ENCODE measurements around the gene TSR3. TPM values are rescaled to one million over a fixed set of nuclear protein-coding genes. Genes with fewer than 3 reads are reported as not detected.

TSR3 gene
- polyA plus RNA-seq, 10 donors = 35.9 to 54.8 (median 44.5) TPM

DNA sequence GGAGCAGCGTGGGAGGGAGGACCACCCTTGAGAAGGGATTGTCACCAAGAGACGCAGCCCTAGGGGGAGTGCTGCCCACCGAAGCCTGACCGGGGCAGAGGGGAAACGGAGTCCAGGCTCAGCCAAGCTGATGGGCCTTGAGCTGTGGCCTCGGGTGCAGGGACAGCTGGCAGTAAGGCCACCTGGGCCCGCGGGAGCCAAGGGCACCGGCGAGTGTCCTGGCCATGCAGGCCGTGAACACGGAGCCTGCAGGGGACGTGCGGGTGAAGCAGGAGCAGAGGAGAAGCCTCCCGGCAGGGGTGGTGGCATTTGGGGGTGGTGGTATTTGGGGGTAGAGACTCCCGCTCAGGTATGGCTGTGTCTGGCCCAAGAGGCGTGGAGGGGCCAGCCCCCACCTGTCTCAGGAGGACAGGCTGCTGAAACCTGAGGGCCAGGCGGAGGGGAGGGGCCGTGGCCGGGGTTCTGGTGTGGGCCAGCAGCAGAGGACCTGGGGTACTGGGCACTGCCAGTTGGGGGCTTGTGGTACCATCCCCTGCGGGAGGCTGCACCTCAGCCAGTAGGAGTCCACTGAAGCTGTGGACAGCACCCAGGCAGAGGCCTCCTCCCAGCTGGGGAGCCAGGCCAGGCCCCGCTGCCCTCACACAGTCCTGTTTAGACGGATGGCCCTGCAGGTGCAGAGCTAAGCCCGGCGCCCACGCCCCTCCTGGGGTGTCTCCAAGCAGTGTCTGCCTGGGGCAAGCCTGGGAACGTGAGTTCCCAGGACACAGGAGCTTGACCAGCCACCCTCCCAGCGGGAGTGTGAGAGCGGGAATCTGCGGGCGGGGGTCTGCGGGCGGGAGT, 4.6 kb upstream of the TSR3 start:
- no peak for DNase-seq

DNA sequence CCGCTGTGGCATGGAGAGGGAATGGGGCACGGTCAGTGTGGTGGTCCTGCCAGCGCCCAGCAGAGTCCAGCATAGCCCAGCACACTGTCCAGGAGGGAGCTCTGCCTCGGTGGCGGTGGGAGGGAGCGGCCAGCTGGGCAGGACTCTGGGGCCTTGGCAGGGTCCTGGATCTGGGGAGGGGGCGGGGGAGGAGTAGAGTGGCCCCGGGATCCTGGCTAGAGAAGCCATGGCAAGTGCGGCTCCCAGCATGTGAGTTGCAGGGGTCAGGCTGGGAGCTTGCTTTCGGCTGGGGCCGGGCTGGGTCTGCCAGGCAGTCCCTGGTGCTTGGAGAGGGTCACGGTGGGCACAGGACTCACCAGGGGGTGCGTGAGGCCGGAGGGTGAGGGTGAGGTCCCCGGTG, 3.9 kb upstream of the TSR3 start:
- no peak for DNase-seq

DNA sequence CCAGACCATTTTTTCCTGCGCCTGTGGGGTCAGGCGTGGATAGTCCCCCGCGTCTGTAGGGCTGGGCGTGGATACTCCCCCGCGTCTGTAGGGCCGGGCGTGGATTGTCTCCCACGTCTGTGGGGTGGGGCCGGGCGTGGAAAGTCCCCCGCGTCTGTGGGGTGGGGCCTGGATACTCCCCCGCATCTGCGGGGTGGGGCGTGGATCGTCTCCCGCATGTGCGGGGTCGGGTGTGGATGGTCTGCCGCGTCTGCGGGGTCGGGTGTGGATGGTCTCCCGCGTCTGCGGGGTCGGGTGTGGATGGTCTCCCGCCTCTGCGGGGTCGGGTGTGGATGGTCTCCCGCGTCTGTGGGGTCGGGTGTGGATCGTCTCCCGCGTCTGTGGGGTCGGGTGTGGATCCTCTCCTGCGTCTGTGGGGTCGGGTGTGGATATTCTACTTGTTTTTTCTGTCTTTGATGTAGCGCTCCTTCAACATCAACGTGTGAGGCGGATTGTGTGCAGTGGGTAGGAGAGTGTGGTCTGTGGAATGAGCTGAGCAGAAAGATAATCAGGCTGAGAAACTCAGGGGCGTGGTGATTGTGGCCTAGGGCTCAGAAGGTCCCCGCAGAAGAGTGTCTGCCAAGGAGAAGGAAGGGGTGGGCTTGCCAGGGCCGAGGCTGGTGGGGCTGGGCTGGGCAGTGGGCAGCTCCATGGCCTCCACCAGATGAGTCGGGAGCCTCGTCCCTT, 3.3 kb upstream of the TSR3 start:
- DNase-seq = no peak

GRCh38 chr16:1351215-1351581, 480 bp downstream of the TSR3 start:
- no peak for DNase-seq

GRCh38 chr16:1350691-1351090, 987 bp downstream of the TSR3 start:
- DNase-seq = no peak

DNA sequence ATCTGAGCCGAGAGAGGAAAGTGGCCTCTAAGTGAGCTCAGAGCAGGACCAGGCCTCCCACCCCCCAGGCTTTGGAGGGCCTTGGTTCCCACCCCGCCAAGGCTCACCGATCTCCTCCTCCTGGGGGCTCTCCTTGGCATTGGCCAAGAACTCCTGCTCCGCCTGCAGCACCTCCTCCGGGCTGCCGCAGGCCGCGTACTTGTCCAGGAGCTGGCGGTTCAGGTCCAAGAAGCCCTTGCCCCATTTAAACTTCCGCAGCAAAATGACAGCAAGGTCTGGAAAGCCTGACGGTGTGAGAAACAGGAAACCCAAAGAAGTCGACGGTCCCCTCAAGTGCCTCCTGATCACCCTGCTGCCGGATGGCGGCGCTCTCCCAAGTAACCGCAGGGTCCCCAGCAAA, 1.7 kb downstream of the TSR3 start:
- DNase-seq = no peak

- DNase-seq = no peak
Observed at GRCh38 chr16:1349351-1349750, 2.3 kb downstream of the TSR3 start.

DNA sequence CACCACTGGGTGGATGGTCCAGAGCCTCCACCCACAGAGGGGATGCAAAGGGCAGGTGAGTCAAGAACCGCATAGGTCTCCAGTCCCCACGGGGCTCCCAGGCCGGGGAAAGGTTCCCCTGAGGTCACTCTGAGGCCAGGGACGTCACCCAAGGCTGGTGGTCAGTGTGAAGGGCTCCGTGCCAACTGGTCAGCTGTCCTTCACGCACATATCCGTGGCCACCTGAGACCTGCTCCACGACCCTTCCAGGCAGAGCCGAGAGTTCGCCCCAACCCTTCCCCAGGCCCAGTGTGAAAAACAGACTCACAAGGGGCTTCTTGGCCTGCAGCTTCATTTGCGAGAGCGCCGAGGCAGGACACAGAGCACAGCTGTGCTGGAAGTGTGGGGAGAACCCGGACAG, 2.8 kb downstream of the TSR3 start:
- no peak for DNase-seq

DNA sequence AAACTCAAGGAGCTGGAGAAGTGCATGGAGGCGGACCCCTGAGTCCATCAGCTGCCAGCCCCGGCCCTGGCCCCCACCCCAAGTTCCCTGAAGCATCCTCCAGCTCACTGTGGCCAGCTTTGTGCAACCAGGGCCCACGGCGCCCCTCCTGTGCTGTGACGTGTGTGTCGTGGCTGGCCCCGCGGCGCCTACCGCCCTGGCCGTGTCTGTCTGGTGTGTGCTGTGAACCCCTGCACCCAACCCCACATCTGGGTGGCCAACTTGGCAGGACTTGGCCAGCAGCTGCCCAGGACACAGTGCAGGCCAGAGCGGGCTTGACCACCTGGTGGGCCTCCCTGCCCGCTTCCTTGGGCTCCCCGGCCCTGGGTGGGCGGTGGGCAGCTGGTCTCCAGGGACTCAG, 3.2 kb downstream of the TSR3 start:
- no peak for DNase-seq

- no peak for DNase-seq
Observed at GRCh38 chr16:1347962-1348361, 3.7 kb downstream of the TSR3 start.

- no peak for DNase-seq
Observed at GRCh38 chr16:1347286-1347855, 4.3 kb downstream of the TSR3 start.

- DNase-seq = no peak
Observed at GRCh38 chr16:1346422-1347285, 5.0 kb downstream of the TSR3 start.

DNA sequence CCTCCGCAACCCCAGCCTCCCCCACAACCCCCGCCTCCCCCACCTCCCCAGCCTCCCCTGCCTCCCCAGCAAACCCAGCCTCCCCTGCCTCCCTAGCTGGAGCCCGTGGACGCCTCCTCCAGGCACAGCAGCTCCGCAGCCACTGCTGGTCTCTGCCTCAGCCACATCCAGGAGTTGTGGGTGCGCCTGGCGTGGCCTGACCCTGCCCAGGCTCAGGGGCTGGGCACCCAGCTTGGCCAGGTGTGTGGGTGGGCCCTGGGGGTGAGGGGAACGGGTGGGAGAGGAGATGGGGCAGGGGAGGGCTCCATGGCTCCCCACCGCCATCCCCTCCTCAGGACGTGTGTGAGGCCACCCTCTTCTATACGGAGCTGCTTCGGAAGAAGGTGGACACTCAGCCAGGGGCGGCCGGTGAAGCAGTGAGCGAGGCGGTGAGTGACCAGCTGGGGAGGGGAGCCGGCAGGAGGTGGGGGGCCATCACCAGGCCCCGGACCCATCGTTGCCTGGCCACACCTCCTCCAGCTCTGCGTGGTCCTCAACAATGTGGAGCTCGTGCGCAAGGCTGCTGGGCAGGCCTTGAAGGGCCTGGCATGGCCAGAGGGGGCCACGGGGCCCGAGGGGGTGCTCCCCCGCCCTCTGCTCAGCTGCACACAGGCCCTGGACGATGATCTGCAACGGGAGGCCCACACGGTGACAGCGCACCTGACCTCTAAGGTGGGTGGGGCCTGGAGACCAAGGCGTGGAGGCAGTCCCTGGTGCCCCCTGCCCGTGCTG, 5.8 kb downstream of the TSR3 start:
- DNase-seq = no peak

- DNase-seq = no peak
Observed at GRCh38 chr16:1345087-1345486, 6.6 kb downstream of the TSR3 start.

GRCh38 chr16:1344499-1344898, 7.2 kb downstream of the TSR3 start:
- DNase-seq = no peak

GRCh38 chr16:1343428-1344242, 8.0 kb downstream of the TSR3 start:
- no peak for DNase-seq

- peak; percentile 47 to 78 (median 67) for DNase-seq
Observed at GRCh38 chr16:1342526-1343427, 8.9 kb downstream of the TSR3 start.

- no peak for DNase-seq
Observed at GRCh38 chr16:1341495-1342420, 9.9 kb downstream of the TSR3 start.
